K562 (cell line): ENCODE data around the gene PEX7. TPM values are rescaled to one million over a fixed set of nuclear protein-coding genes. Genes with fewer than 3 reads are reported as not detected.
A peak's percentile ranks its signal among the peaks of the same experiment; 100 is the strongest.

ENCODE experiments used
- CBFA2T3 ChIP-seq: fragments of 450-650 bp; IDR thresholded peaks from 2 replicates; pipeline ENCODE4 v1.6.1; 2017
- CREM ChIP-seq: IDR thresholded peaks from 2 replicates; pipeline ENCODE4 v1.6.1; 2014; ENCODE audit warnings: antibody characterized with exemption, low read depth
- FOSL1 ChIP-seq: fragments of 200-800 bp; sonication (Bioruptor generic); conservative IDR thresholded peaks from 2 replicates; pipeline ENCODE4 v1.6.1; 2016; ENCODE audit warnings: missing genetic modification characterization, missing compliant biosample characterization
- FOXJ2 ChIP-seq: fragments of 200-800 bp; sonication (Bioruptor generic); IDR thresholded peaks from 2 replicates; pipeline ENCODE4 v1.6.1; 2016; ENCODE audit warnings: missing genetic modification characterization, missing compliant biosample characterization
- HIVEP1 ChIP-seq: fragments of 250-450 bp; sonication (Bioruptor Pico); IDR thresholded peaks from 2 replicates; pipeline ENCODE4 v1.4.0; 2020; ENCODE audit warnings: mild to moderate bottlenecking
- KAT2B ChIP-seq: IDR thresholded peaks from one replicate; pipeline ENCODE4 v1.6.1; 2012; ENCODE audit warnings: low read depth, mild to moderate bottlenecking, control low read depth, inconsistent platforms, low read length, moderate library complexity
- KHSRP ChIP-seq: fragments of 450-650 bp; IDR thresholded peaks from 2 replicates; pipeline ENCODE4 v1.6.1; 2017
- KLF10 ChIP-seq: fragments of 250-450 bp; sonication (Bioruptor Pico); IDR thresholded peaks from 2 replicates; pipeline ENCODE4 v1.6.1; 2021; ENCODE audit warnings: matching md5 sums
- NBN ChIP-seq: fragments of 450-650 bp; IDR thresholded peaks from 2 replicates; pipeline ENCODE4 v1.6.1; 2016; ENCODE audit warnings: low read depth, mild to moderate bottlenecking
- NR1H2 ChIP-seq: sonication (generic); formaldehyde crosslinking; IDR thresholded peaks from 2 replicates; pipeline ENCODE4 v1.4.0; 2020; ENCODE audit warnings: mild to moderate bottlenecking, missing genetic modification reagents
- RBM25 ChIP-seq: fragments of 200-400 bp; formaldehyde crosslinking; IDR thresholded peaks from 2 replicates; pipeline ENCODE4 v1.6.1; 2018; ENCODE audit warnings: low read length, low read depth, moderate library complexity; ENCODE audit not compliant: severe bottlenecking
- SMARCE1 ChIP-seq: fragments of 450-650 bp; IDR thresholded peaks from 2 replicates; pipeline ENCODE4 v1.7.1; 2016; ENCODE audit warnings: mild to moderate bottlenecking
- SP1 ChIP-seq: sonication (generic); formaldehyde crosslinking; IDR thresholded peaks from 2 replicates; pipeline ENCODE4 v1.8.1; 2022; ENCODE audit warnings: mild to moderate bottlenecking, missing genetic modification reagents
- SRSF3 ChIP-seq: fragments of 200-400 bp; formaldehyde crosslinking; IDR thresholded peaks from 2 replicates; pipeline ENCODE4 v1.6.1; 2016; ENCODE audit warnings: mild to moderate bottlenecking, low read length, moderate library complexity; ENCODE audit not compliant: insufficient read depth
- TAF15 ChIP-seq: fragments of 200-400 bp; formaldehyde crosslinking; IDR thresholded peaks from 2 replicates; pipeline ENCODE4 v1.6.1; 2017; ENCODE audit warnings: mild to moderate bottlenecking, low read depth, low read length, moderate library complexity
- TAF9B ChIP-seq: fragments of 450-650 bp; IDR thresholded peaks from 2 replicates; pipeline ENCODE4 v1.6.1; 2018; ENCODE audit warnings: mild to moderate bottlenecking; ENCODE audit not compliant: partially characterized antibody
- TEAD1 ChIP-seq, 2 experiments: fragments of 450-650 bp in 1 of 2; sonication (generic) in 1 of 2; formaldehyde crosslinking; IDR thresholded peaks; 2 replicates each; pipeline versions ENCODE4 v1.4.0 to v1.8.0; 2020 to 2022; ENCODE audit warnings: mild to moderate bottlenecking in 2 of 2, missing genetic modification reagents in 1 of 2
- TGIF2 ChIP-seq: sonication (generic); formaldehyde crosslinking; IDR thresholded peaks from 2 replicates; pipeline ENCODE4 v1.8.1; 2022; ENCODE audit warnings: mild to moderate bottlenecking, missing genetic modification reagents, moderate library complexity
- ZBTB7A ChIP-seq: IDR thresholded peaks from 2 replicates; pipeline ENCODE4 v1.6.1; 2011; ENCODE audit warnings: low read depth, mild to moderate bottlenecking, low read length, moderate library complexity, borderline replicate concordance; ENCODE audit not compliant: control insufficient read depth
- ZNF75A ChIP-seq: fragments of 450-650 bp; formaldehyde crosslinking; IDR thresholded peaks from 2 replicates; pipeline ENCODE4 v1.4.0; 2020; ENCODE audit warnings: mild to moderate bottlenecking
- polyA plus RNA-seq, 8 experiments: library from polyadenylated mRNA; depleted of rRNA in 4 of 8; stranded (reverse) in 5 of 8; unstranded in 3 of 8; fragments of >200 nt; fragmentation: Nextera tagmentation in 2 of 8; fragmentation: Illumina TruSeq in 1 of 8; extraction: Ambion mirVana in 2 of 8; extraction: Trizol in 1 of 8; gene quantifications; 2 replicates each; pipeline versions ENCODE4 v1.2.1 to v1.2.3, GENCODE V29; 2011 to 2014; ENCODE audit warnings: inconsistent platforms in 1 of 8, missing spikeins in 1 of 8
- total RNA-seq, 7 experiments: library from RNA; depleted of rRNA in 6 of 7; stranded (reverse); fragments of >200 nt in 6 of 7; fragmentation: Illumina TruSeq in 2 of 7; extraction: Trizol in 2 of 7; gene quantifications; 2 replicates each; pipeline versions ENCODE4 v1.2.1 to v1.2.3, GENCODE V29; 2011 to 2021; ENCODE audit warnings: low replicate concordance in 1 of 7
- TF ChIP-seq, protein P1 (sequence below), 2 experiments: fragments of 200-800 bp in 1 of 2; sonication (Bioruptor generic) in 1 of 2; sonication (generic) in 1 of 2; formaldehyde crosslinking in 1 of 2; IDR thresholded peaks in 1 of 2; conservative IDR thresholded peaks in 1 of 2; 2 replicates each; pipeline versions ENCODE4 v1.5.0 to v1.6.1; 2016 to 2020; ENCODE audit warnings: missing compliant biosample characterization in 1 of 2, missing genetic modification characterization in 1 of 2, missing genetic modification reagents in 1 of 2
- TF ChIP-seq, protein P2 (sequence below): fragments of 450-650 bp; IDR thresholded peaks from 2 replicates; pipeline ENCODE4 v1.6.1; 2018; ENCODE audit not compliant: partially characterized antibody
- TF ChIP-seq, protein P3 (sequence below): IDR thresholded peaks from 2 replicates; pipeline ENCODE4 v1.6.1; 2014; ENCODE audit warnings: antibody characterized with exemption

The PEX7 gene
- total and polyA plus RNA-seq, 9 of the 15 experiments (the other 6 are each of a cell fraction or from before 2014, with no cell fraction given): 1.6 to 12.9 (median 9.1) TPM

DNA sequence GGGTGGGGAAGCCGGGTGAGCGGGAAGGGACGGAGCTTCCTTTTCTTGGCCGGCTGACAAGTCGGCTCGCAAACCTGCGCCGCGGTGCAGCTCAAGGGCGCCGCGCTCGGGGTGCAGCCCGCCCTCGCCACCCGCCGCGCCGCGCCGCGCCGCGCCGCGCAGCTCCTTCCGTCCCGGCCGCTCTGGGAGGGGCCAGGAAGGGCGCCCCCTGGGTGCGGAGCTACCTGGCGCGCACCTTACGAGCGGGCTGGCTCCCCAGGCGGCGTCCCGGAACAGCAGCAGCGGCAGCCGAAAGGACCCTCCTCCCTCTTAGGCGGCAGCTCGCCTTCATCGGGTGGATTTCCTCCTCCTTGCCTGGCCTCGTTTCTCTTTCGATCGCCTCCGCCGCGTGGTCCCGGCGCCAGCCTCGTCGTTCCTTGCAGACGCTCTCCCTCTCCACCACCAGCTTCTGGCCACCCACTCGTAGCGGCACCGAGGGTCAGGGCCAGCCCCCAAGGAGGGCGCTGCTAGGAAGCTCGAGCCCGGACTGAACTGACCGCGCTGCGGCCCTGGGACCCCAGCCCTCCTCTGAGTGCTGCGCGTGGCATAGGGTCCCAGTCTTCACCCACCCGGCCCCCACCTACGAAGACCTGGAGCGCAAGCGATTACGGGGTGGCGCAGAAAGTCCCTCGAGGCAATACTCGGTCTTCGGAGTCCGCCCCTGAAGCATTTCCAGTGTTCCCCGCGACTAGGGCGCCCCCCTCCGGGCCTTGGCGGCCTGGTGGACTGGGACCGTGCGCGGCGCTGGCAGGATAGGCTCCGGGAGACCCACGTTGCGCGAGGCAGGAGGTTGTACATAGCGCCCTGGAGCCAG is 29.8 kb upstream of the PEX7 start, which contains the start of gene MAP3K5 (continued):
- TF ChIP-seq, protein P1, sequence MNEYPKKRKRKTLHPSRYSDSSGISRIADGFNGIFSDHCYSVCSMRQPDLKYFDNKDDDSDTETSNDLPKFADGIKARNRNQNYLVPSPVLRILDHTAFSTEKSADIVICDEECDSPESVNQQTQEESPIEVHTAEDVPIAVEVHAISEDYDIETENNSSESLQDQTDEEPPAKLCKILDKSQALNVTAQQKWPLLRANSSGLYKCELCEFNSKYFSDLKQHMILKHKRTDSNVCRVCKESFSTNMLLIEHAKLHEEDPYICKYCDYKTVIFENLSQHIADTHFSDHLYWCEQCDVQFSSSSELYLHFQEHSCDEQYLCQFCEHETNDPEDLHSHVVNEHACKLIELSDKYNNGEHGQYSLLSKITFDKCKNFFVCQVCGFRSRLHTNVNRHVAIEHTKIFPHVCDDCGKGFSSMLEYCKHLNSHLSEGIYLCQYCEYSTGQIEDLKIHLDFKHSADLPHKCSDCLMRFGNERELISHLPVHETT (CRISPR knock-in tag; conservative IDR thresholded peaks at IDR 0.05 in 1 of 2, IDR thresholded peaks at IDR 0.05 in 1 of 2): peak in 1 of 2 experiments; percentile 86; a peak in 2 of 4 replicates
- TF ChIP-seq RBM25: peak; percentile 16
- TF ChIP-seq, protein P2, sequence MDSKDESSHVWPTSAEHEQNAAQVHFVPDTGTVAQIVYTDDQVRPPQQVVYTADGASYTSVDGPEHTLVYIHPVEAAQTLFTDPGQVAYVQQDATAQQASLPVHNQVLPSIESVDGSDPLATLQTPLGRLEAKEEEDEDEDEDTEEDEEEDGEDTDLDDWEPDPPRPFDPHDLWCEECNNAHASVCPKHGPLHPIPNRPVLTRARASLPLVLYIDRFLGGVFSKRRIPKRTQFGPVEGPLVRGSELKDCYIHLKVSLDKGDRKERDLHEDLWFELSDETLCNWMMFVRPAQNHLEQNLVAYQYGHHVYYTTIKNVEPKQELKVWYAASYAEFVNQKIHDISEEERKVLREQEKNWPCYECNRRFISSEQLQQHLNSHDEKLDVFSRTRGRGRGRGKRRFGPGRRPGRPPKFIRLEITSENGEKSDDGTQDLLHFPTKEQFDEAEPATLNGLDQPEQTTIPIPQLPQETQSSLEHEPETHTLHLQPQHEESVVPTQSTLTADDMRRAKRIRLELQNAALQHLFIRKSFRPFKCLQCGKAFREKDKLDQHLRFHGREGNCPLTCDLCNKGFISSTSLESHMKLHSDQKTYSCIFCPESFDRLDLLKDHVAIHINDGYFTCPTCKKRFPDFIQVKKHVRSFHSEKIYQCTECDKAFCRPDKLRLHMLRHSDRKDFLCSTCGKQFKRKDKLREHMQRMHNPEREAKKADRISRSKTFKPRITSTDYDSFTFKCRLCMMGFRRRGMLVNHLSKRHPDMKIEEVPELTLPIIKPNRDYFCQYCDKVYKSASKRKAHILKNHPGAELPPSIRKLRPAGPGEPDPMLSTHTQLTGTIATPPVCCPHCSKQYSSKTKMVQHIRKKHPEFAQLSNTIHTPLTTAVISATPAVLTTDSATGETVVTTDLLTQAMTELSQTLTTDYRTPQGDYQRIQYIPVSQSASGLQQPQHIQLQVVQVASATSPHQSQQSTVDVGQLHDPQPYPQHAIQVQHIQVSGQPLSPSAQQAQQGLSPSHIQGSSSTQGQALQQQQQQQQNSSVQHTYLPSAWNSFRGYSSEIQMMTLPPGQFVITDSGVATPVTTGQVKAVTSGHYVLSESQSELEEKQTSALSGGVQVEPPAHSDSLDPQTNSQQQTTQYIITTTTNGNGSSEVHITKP: peak; percentile 13
- TF ChIP-seq, protein P3, sequence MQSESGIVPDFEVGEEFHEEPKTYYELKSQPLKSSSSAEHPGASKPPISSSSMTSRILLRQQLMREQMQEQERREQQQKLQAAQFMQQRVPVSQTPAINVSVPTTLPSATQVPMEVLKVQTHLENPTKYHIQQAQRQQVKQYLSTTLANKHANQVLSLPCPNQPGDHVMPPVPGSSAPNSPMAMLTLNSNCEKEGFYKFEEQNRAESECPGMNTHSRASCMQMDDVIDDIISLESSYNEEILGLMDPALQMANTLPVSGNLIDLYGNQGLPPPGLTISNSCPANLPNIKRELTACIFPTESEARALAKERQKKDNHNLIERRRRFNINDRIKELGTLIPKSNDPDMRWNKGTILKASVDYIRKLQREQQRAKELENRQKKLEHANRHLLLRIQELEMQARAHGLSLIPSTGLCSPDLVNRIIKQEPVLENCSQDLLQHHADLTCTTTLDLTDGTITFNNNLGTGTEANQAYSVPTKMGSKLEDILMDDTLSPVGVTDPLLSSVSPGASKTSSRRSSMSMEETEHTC: no peak
- TF ChIP-seq CREM: peak; percentile 55
- no peak for TF ChIP-seq FOXJ2 (tag)
- TF ChIP-seq NBN: peak; percentile 88; the same call in 1 of the 2 replicates
- TF ChIP-seq TAF15: no peak
- no peak for TF ChIP-seq TGIF2 (CRISPR knock-in tag)
- TF ChIP-seq TAF9B: peak; percentile 16
- TF ChIP-seq KLF10 (CRISPR knock-in tag): no peak
- no peak for TF ChIP-seq KHSRP
- TF ChIP-seq FOSL1 (tag): peak; percentile 51; the same call in 1 of the 2 replicates
- no peak for TF ChIP-seq SRSF3
- TF ChIP-seq SP1 (CRISPR knock-in tag): peak; percentile 72
- no peak for TF ChIP-seq CBFA2T3
- peak in 1 of 2 experiments; percentile 58; a peak in 2 of 4 replicates for TF ChIP-seq TEAD1 (CRISPR knock-in tag; IDR thresholded peaks at IDR 0.05)
- no peak for TF ChIP-seq ZNF75A (CRISPR knock-in tag)
- no peak for TF ChIP-seq HIVEP1
- peak; percentile 50; the same call in 1 of the 2 replicates for TF ChIP-seq SMARCE1
- peak; percentile 73 for TF ChIP-seq ZBTB7A
- 0 out of 2 replicates have a peak, but pooled peaks have one; percentile 53 for TF ChIP-seq NR1H2 (CRISPR knock-in tag)
- peak; percentile 88 for TF ChIP-seq KAT2B
